Liver (tissue), 3 donors: ENCODE measurements around the gene ARHGEF7.

Experiments
- FOXA1 ChIP-seq: IDR thresholded peaks from 2 replicates; pipeline ENCODE4 v1.6.1; 2016; ENCODE audit warnings: antibody characterized with exemption
- JUND ChIP-seq, 2 donors: IDR thresholded peaks; 2 replicates each; pipeline ENCODE4 v1.6.1; 2016; ENCODE audit warnings: antibody characterized with exemption in 2 of 2
- RXRA ChIP-seq, 2 donors: IDR thresholded peaks; 2 replicates each; pipeline ENCODE4 v1.6.1; 2017 to 2018; ENCODE audit warnings: antibody characterized with exemption in 2 of 2, mild to moderate bottlenecking in 1 of 2
- YY1 ChIP-seq: IDR thresholded peaks from 2 replicates; pipeline ENCODE4 v1.6.1; 2016; ENCODE audit warnings: antibody characterized with exemption, mild to moderate bottlenecking
- TF ChIP-seq, protein P1 (sequence below): fragments of 150-350 bp; IDR thresholded peaks from 2 replicates; pipeline ENCODE4 v1.5.1; 2017; ENCODE audit warnings: improper control_type of control experiment, low read depth, low read length; ENCODE audit not compliant: missing input control
- donor health status: healthy.
- donor health status: healthy.

DNA sequence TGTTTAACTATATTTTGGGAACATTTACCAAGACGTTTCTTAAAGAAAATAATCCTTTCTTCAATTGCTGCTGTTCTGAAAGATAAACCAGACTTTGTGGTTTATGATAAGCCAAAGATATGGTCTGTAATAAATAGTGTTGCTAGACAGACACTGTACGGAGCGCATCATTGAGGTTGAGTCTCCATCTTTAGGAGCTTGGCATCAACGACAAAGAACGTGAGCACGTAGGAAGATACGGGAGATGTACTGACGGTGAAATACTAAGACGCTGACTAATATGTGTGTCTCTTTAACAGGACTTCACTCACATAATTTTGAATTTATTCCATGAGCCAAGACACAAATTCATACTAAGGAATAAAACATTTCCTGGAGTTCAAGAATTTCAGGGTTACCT is 221.6 kb downstream of the ARHGEF7 start:
- TF ChIP-seq, protein P1, sequence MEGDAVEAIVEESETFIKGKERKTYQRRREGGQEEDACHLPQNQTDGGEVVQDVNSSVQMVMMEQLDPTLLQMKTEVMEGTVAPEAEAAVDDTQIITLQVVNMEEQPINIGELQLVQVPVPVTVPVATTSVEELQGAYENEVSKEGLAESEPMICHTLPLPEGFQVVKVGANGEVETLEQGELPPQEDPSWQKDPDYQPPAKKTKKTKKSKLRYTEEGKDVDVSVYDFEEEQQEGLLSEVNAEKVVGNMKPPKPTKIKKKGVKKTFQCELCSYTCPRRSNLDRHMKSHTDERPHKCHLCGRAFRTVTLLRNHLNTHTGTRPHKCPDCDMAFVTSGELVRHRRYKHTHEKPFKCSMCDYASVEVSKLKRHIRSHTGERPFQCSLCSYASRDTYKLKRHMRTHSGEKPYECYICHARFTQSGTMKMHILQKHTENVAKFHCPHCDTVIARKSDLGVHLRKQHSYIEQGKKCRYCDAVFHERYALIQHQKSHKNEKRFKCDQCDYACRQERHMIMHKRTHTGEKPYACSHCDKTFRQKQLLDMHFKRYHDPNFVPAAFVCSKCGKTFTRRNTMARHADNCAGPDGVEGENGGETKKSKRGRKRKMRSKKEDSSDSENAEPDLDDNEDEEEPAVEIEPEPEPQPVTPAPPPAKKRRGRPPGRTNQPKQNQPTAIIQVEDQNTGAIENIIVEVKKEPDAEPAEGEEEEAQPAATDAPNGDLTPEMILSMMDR, result no peak
- TF ChIP-seq FOXA1, result no peak
- TF ChIP-seq JUND (IDR thresholded peaks at IDR 0.05), result no peak
- no peak for TF ChIP-seq YY1
- no peak for TF ChIP-seq RXRA (IDR thresholded peaks at IDR 0.05)
